Measurements from ENCODE around the gene FBLN1. TPM values are rescaled to one million over a fixed set of nuclear protein-coding genes. Genes with fewer than 3 reads are reported as not detected.

The FBLN1 gene
- total RNA-seq, 2 donors from 2014 or later, result 125 to 144 TPM

GRCh38 chr22:45515676-45516075 lies 13.0 kb downstream of the FBLN1 start:
- WGBS, result 70% methylated on average over 9 of the region's 9 CpGs
- TF ChIP-seq, protein P1, sequence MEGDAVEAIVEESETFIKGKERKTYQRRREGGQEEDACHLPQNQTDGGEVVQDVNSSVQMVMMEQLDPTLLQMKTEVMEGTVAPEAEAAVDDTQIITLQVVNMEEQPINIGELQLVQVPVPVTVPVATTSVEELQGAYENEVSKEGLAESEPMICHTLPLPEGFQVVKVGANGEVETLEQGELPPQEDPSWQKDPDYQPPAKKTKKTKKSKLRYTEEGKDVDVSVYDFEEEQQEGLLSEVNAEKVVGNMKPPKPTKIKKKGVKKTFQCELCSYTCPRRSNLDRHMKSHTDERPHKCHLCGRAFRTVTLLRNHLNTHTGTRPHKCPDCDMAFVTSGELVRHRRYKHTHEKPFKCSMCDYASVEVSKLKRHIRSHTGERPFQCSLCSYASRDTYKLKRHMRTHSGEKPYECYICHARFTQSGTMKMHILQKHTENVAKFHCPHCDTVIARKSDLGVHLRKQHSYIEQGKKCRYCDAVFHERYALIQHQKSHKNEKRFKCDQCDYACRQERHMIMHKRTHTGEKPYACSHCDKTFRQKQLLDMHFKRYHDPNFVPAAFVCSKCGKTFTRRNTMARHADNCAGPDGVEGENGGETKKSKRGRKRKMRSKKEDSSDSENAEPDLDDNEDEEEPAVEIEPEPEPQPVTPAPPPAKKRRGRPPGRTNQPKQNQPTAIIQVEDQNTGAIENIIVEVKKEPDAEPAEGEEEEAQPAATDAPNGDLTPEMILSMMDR (IDR thresholded peaks at IDR 0.05), result no peak
- TF ChIP-seq POLR2AphosphoS5 (IDR thresholded peaks at IDR 0.05), result no peak
- no peak for TF ChIP-seq POLR2A (IDR thresholded peaks at IDR 0.05)
- Histone ChIP-seq H3K36me3 (no peaks in the 10 kb centered on the region), H3K27ac (peak overlapping the region in 1 of 2 donors; percentile 32), H3K27me3 (replicated peaks; ENCODE audit: insufficient read depth) (no peaks in the 10 kb centered on the region), H3K4me1 (replicated peaks) (no peaks in the 10 kb centered on the region), H3K4me3 (no peak overlapping the region), H3K9me3 (no peaks in the 10 kb centered on the region)
- DNase-seq (ENCODE audit: low spot score), result no peak
- intact Hi-C loops (cut with DNase I), result no loop called here

GRCh38 chr22:45516163-45516562 lies 13.5 kb downstream of the FBLN1 start:
- 63% methylated on average over 7 of the region's 7 CpGs for WGBS
- TF ChIP-seq, protein P1 (IDR thresholded peaks at IDR 0.05), result no peak
- no peak for TF ChIP-seq POLR2AphosphoS5 (IDR thresholded peaks at IDR 0.05)
- TF ChIP-seq POLR2A (IDR thresholded peaks at IDR 0.05), result no peak
- no peaks in the 10 kb centered on the region for H3K36me3 ChIP-seq
- DNase-seq (ENCODE audit: low spot score), result no peak
- H3K27me3 ChIP-seq (replicated peaks; ENCODE audit: insufficient read depth), result no peaks in the 10 kb centered on the region
- intact Hi-C loops (cut with DNase I), result no loop called here
- no peak overlapping the region for H3K4me3 ChIP-seq
- peak overlapping the region in 1 of 2 donors; percentile 35 for H3K27ac ChIP-seq
- no peaks in the 10 kb centered on the region for H3K4me1 ChIP-seq (replicated peaks)
- H3K9me3 ChIP-seq, result no peaks in the 10 kb centered on the region

DNA sequence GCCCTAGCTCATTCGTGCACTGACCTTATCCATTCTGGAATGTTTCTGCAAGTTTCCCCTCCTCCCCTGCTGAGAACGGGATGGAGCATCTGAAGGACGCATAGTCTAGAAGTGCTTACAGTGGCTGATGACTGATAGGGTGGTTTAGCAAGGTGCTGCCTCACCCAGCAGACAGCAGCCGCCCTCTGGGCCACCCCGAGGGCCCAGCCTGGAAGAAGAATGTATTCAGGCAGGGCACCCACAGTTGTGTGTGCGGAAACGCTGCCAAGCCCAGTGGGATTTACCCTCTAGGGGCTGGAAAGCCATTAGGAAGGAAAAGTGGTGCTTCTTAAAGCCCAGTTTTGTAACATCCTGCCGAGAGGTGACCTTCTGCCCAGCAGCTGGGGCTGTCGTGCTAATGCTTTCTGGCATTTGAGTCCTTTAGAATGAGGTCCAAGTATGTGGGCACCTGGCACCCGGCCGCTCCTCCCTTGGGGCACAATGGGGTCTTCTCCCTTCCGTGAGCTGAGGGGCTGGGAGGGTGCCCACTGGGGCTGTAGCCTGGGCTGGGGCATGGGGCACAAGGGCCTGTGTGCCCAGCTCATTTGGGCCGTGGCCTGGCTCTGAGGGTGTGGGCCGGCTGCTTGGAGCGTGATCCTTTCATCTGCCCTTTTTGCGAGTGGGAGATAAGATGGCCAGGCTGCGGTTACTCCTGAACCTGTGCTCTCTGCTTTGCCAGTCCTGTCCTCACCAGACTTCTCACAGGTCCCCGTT lies 14.4 kb downstream of the FBLN1 start:
- Histone ChIP-seq H3K4me1 (replicated peaks) (no peaks in the 10 kb centered on the region), H3K4me3 (no peak overlapping the region), H3K36me3 (no peaks in the 10 kb centered on the region), H3K27me3 (replicated peaks; ENCODE audit: insufficient read depth) (no peaks in the 10 kb centered on the region), H3K9me3 (no peaks in the 10 kb centered on the region), H3K27ac (peak overlapping the region; percentile 21 to 35)
- DNase-seq (ENCODE audit: low spot score), result no peak
- intact Hi-C loops (cut with DNase I), result no loop called here
- TF ChIP-seq, protein P1 (IDR thresholded peaks at IDR 0.05), result no peak
- no peak for TF ChIP-seq POLR2A (IDR thresholded peaks at IDR 0.05)
- no peak for TF ChIP-seq POLR2AphosphoS5 (IDR thresholded peaks at IDR 0.05)
- 68% methylated on average over 16 of the region's 18 CpGs for WGBS

DNA sequence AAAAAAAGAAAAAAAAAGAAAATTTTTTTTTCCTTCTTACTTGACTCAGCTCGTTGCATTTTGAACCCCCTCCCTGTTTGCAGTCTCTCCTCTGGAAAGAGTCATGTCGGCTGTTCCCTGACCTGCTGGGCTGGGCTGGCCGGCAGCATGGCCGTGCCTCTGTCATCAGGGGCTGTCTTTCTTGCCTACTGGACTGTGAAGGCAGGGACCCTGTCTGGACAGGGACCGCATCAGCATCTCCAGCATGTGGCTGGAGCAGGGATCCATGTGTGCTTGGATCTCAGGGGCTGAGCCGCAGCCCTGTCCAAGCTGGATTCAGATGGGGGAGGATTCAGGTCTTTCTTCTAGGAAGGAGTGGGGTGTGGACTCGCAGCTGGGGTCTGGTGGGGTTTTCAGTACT lies 15.5 kb downstream of the FBLN1 start:
- intact Hi-C loops (cut with DNase I), result no loop called here
- Histone ChIP-seq H3K27me3 (replicated peaks; ENCODE audit: insufficient read depth) (no peaks in the 10 kb centered on the region), H3K4me3 (no peak overlapping the region), H3K9me3 (no peaks in the 10 kb centered on the region), H3K36me3 (no peaks in the 10 kb centered on the region), H3K4me1 (replicated peaks) (no peaks in the 10 kb centered on the region), H3K27ac (no peak overlapping the region)
- TF ChIP-seq POLR2A (IDR thresholded peaks at IDR 0.05) (no peak), POLR2AphosphoS5 (IDR thresholded peaks at IDR 0.05) (no peak)
- TF ChIP-seq, protein P1 (IDR thresholded peaks at IDR 0.05), result no peak
- DNase-seq (ENCODE audit: low spot score), result no peak
- 69% methylated on average over 7 of the region's 7 CpGs for WGBS

DNA sequence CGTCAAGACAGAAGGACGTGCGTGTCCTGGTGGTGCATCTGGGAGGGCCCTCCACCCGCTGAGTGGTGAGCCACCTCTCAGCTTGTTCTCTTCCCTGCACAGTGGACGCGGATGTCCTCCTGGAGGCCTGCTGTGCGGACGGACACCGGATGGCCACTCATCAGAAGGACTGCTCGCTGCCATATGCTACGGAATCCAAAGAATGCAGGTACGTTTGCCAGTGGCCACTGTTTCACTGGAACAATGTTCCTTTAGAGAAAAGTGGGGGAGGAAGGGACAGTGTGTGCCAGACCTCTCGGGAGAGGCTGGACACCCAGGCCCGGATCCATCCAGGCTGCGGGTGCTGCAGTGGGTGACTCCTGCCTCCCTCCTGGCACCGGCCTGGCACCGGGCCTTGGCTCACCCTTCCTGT lies 15.9 kb downstream of the FBLN1 start:
- no peak overlapping the region for H3K4me3 ChIP-seq
- no peaks in the 10 kb centered on the region for H3K9me3 ChIP-seq
- H3K27ac ChIP-seq, result peak overlapping the region in 1 of 2 donors; percentile 7
- no peaks in the 10 kb centered on the region for H3K4me1 ChIP-seq (replicated peaks)
- TF ChIP-seq POLR2AphosphoS5 (IDR thresholded peaks at IDR 0.05) (peak; percentile 23), POLR2A (IDR thresholded peaks at IDR 0.05) (no peak)
- TF ChIP-seq, protein P1 (IDR thresholded peaks at IDR 0.05), result no peak
- intact Hi-C loops (cut with DNase I), result no loop called here
- H3K36me3 ChIP-seq, result no peaks in the 10 kb centered on the region
- WGBS, result 68% methylated on average over 17 of the region's 17 CpGs
- DNase-seq (ENCODE audit: low spot score), result no peak
- H3K27me3 ChIP-seq (replicated peaks; ENCODE audit: insufficient read depth), result no peaks in the 10 kb centered on the region
